Measurements from ENCODE around the gene GSG1L.

The GSG1L gene

GRCh38 chr16:27945233-27945973 lies 118.1 kb downstream of the GSG1L start:
- TF ChIP-seq TCF12 (IDR thresholded peaks at IDR 0.05; ENCODE audit: low read depth) = no peak
- TF ChIP-seq ZBTB7A (IDR thresholded peaks at IDR 0.05; ENCODE audit: low read depth) = no peak
- TF ChIP-seq TAF1 (IDR thresholded peaks at IDR 0.05; ENCODE audit: low read depth) = no peak
- TF ChIP-seq EGR1 (IDR thresholded peaks at IDR 0.05) = no peak
- no peak for TF ChIP-seq YY1 (IDR thresholded peaks at IDR 0.05; ENCODE audit: low read depth)
- TF ChIP-seq REST (IDR thresholded peaks at IDR 0.05; ENCODE audit: low read depth) = no peak
- TF ChIP-seq USF1 (IDR thresholded peaks at IDR 0.05) = no peak
- TF ChIP-seq TEAD4 (IDR thresholded peaks at IDR 0.05) = no peak
- TF ChIP-seq CREB1 (IDR thresholded peaks at IDR 0.05; ENCODE audit: low read depth) = no peak
- no peak for TF ChIP-seq EP300 (IDR thresholded peaks at IDR 0.05; ENCODE audit: borderline replicate concordance)
- no peak for TF ChIP-seq FOXM1 (IDR thresholded peaks at IDR 0.05; ENCODE audit: borderline replicate concordance, low read depth)
- TF ChIP-seq RAD21 (IDR thresholded peaks at IDR 0.05; ENCODE audit: low read depth) = no peak
- TF ChIP-seq, protein P1, sequence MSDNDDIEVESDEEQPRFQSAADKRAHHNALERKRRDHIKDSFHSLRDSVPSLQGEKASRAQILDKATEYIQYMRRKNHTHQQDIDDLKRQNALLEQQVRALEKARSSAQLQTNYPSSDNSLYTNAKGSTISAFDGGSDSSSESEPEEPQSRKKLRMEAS (IDR thresholded peaks at IDR 0.05) = no peak
- no peak for TF ChIP-seq NFIC (IDR thresholded peaks at IDR 0.05)
- no peak for TF ChIP-seq CEBPB (IDR thresholded peaks at IDR 0.05)

GRCh38 chr16:27943766-27944165 lies 119.7 kb downstream of the GSG1L start:
- TF ChIP-seq CREB1 (IDR thresholded peaks at IDR 0.05; ENCODE audit: low read depth) = no peak
- no peak for TF ChIP-seq YY1 (IDR thresholded peaks at IDR 0.05; ENCODE audit: low read depth)
- TF ChIP-seq, protein P1 (IDR thresholded peaks at IDR 0.05) = no peak
- no peak for TF ChIP-seq EP300 (IDR thresholded peaks at IDR 0.05; ENCODE audit: borderline replicate concordance)

- TF ChIP-seq CEBPB (IDR thresholded peaks at IDR 0.05) (no peak), TCF12 (IDR thresholded peaks at IDR 0.05; ENCODE audit: low read depth) (no peak), FOXM1 (IDR thresholded peaks at IDR 0.05; ENCODE audit: borderline replicate concordance, low read depth) (no peak), EP300 (IDR thresholded peaks at IDR 0.05; ENCODE audit: borderline replicate concordance) (no peak), CREB1 (IDR thresholded peaks at IDR 0.05; ENCODE audit: low read depth) (no peak), NFIC (IDR thresholded peaks at IDR 0.05) (no peak), ZBTB7A (IDR thresholded peaks at IDR 0.05; ENCODE audit: low read depth) (no peak), TEAD4 (IDR thresholded peaks at IDR 0.05) (no peak), TAF1 (IDR thresholded peaks at IDR 0.05; ENCODE audit: low read depth) (no peak), RAD21 (IDR thresholded peaks at IDR 0.05; ENCODE audit: low read depth) (no peak), REST (IDR thresholded peaks at IDR 0.05; ENCODE audit: low read depth) (no peak), USF1 (IDR thresholded peaks at IDR 0.05) (no peak), EGR1 (IDR thresholded peaks at IDR 0.05) (no peak), YY1 (IDR thresholded peaks at IDR 0.05; ENCODE audit: low read depth) (no peak)
- TF ChIP-seq, protein P1 (IDR thresholded peaks at IDR 0.05) = no peak
These were observed 128.4 kb downstream of the GSG1L start for GRCh38 chr16:27935076-27935475.

DNA sequence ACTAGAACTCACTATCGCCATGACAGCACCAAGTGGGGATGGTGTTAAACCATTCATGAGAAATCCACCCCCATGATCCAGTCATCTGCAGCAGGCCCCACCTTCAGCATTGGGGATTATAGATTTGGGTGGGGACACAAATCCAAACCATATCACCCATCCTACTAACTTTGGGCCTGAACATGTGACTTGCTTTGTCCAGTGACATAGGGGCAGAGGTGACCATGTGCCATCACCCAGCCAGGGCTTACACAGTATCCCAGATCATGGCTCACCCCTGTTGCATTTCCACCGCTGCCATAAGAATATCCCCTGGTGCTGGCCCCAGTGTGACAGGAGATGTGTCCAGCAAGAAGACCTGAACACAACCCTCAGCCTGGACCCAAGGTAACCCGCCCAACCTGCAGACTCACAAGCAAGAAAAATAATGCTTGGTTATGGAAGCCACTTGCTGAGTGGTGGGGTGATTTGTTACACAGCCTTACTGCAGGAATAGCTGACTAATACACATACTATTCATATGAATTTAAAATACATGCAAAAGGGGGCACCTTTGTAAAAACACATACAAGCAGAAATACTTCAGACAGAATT lies 130.9 kb downstream of the GSG1L start:
- TF ChIP-seq TEAD4 (IDR thresholded peaks at IDR 0.05) (no peak), FOXM1 (IDR thresholded peaks at IDR 0.05; ENCODE audit: borderline replicate concordance, low read depth) (no peak), CREB1 (IDR thresholded peaks at IDR 0.05; ENCODE audit: low read depth) (no peak), EGR1 (IDR thresholded peaks at IDR 0.05) (no peak), RAD21 (IDR thresholded peaks at IDR 0.05; ENCODE audit: low read depth) (no peak), EP300 (IDR thresholded peaks at IDR 0.05; ENCODE audit: borderline replicate concordance) (no peak), YY1 (IDR thresholded peaks at IDR 0.05; ENCODE audit: low read depth) (no peak), TAF1 (IDR thresholded peaks at IDR 0.05; ENCODE audit: low read depth) (no peak), USF1 (IDR thresholded peaks at IDR 0.05) (no peak), NFIC (IDR thresholded peaks at IDR 0.05) (no peak), TCF12 (IDR thresholded peaks at IDR 0.05; ENCODE audit: low read depth) (no peak), CEBPB (IDR thresholded peaks at IDR 0.05) (no peak), REST (IDR thresholded peaks at IDR 0.05; ENCODE audit: low read depth) (no peak), ZBTB7A (IDR thresholded peaks at IDR 0.05; ENCODE audit: low read depth) (no peak)
- TF ChIP-seq, protein P1 (IDR thresholded peaks at IDR 0.05) = no peak
